Right lobe of liver (tissue), 6 donors: ENCODE results near the gene OPCML. TPM values are rescaled to one million over a fixed set of nuclear protein-coding genes. Genes with fewer than 3 reads are reported as not detected.

Experiments
- ATAC-seq, 4 donors: fragments of 200-7000 bp; cut with Tn5 transposase; one replicate each; pipeline ENCODE4 v1.9.1; 2020; ENCODE audit warnings: mild to moderate bottlenecking in 4 of 4, moderate library complexity in 4 of 4
- DNase-seq, 3 donors: peaks; one replicate each; pipeline ENCODE4 v3.0.0-alpha.2; 2020
- H3K27ac ChIP-seq, 3 donors: fragments of 200-600 bp; one replicate each; pipeline ENCODE4 v1.8.0; 2022
- H3K27me3 ChIP-seq, 2 donors: fragments of 200-600 bp; one replicate each; pipeline ENCODE4 v1.8.0; 2022
- H3K36me3 ChIP-seq, 4 donors: fragments of 200-600 bp; sonication (generic) in 1 of 4; one replicate each; pipeline versions ENCODE4 v1.5.1 to v1.8.0; 2017 to 2022; ENCODE audit warnings: control low read depth in 1 of 4
- H3K4me1 ChIP-seq, 4 donors: fragments of 200-600 bp; sonication (generic) in 1 of 4; one replicate each; pipeline versions ENCODE4 v1.5.1 to v1.8.0; 2017 to 2022; ENCODE audit warnings: control low read depth in 1 of 4
- H3K4me3 ChIP-seq, 3 donors: fragments of 200-600 bp; one replicate each; pipeline ENCODE4 v1.8.0; 2022
- H3K9me3 ChIP-seq, 4 donors: fragments of 200-600 bp; sonication (generic) in 1 of 4; one replicate each; pipeline versions ENCODE4 v1.5.1 to v1.8.0; 2017 to 2022; ENCODE audit warnings: control low read depth in 1 of 4
- POLR2A ChIP-seq: fragments of 450-650 bp; IDR thresholded peaks from one replicate; pipeline ENCODE4 v1.6.1; 2017; ENCODE audit warnings: antibody characterized with exemption, mild to moderate bottlenecking
- WGBS: methylation state at CpG from one replicate; pipeline ENCODE4 v1.1.6; 2018; ENCODE audit warnings: low coverage, low lambda C conversion rate; ENCODE audit not compliant: insufficient coverage; ENCODE audit errors: missing lambda C conversion rate; 5-methylcytosine and 5-hydroxymethylcytosine counted together
- intact Hi-C, 2 donors: fragments of 100-400 bp; cut with DNase I; formaldehyde crosslinking; loops; one replicate each; pipeline versions ENCODE4 v1.11.2 to v1.14.1; 2022
- total RNA-seq, 6 experiments: library from RNA; depleted of rRNA in 2 of 6; stranded (reverse); fragments of >200 nt in 2 of 6; fragmentation: NEBNext Ultra II Directional in 3 of 6; extraction: Animal tissue kit (Norgen Biotek cat#: 25700) in 3 of 6; gene quantifications; one replicate each; pipeline versions ENCODE4 v1.1.0 to v1.2.4, GENCODE V29; 2016 to 2023
- TF ChIP-seq, protein P1 (sequence below), 4 donors: fragments of 200-600 bp in 3 of 4; fragments of 450-650 bp in 1 of 4; IDR thresholded peaks; one replicate each; pipeline versions ENCODE4 v1.5.1 to v1.8.0; 2016 to 2022; ENCODE audit warnings: antibody characterized with exemption in 4 of 4, mild to moderate bottlenecking in 2 of 4
- donor health status: DM: no; HTN: yes; CAD: no.
- donor health status: DM: no; HTN: no; CAD: no.
- donor health status: DM: no; HTN: no; CAD: no.
- donor health status: DM: no; HTN: yes; CAD: no.
- donor health status: DM: no; HTN: yes; CAD: no.

Gene OPCML
- total RNA-seq, 6 experiments from 2014 or later = 0.11 TPM; not detected in 5

DNA sequence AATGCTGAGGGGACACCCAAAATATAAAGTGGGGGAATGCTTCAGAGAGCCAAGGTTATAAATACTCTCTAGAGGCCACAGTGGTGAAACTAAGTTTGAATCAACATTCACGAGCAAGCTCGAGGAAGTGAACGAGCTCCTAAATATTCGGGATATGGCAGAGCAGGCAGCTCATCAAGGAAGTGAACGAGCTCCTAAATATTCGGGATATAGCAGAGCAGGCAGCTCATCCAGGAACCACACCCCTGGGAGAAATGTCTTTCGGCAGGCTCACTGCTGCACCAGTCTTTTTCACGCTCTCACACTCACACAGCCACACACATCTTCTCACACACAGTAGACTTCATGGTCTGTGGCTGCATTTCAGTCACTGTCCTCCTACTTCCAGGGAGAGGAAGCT lies 787.5 kb downstream of the OPCML start:
- ATAC-seq (no peak), DNase-seq (no peak)
- TF ChIP-seq, protein P1, sequence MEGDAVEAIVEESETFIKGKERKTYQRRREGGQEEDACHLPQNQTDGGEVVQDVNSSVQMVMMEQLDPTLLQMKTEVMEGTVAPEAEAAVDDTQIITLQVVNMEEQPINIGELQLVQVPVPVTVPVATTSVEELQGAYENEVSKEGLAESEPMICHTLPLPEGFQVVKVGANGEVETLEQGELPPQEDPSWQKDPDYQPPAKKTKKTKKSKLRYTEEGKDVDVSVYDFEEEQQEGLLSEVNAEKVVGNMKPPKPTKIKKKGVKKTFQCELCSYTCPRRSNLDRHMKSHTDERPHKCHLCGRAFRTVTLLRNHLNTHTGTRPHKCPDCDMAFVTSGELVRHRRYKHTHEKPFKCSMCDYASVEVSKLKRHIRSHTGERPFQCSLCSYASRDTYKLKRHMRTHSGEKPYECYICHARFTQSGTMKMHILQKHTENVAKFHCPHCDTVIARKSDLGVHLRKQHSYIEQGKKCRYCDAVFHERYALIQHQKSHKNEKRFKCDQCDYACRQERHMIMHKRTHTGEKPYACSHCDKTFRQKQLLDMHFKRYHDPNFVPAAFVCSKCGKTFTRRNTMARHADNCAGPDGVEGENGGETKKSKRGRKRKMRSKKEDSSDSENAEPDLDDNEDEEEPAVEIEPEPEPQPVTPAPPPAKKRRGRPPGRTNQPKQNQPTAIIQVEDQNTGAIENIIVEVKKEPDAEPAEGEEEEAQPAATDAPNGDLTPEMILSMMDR (IDR thresholded peaks at IDR 0.05) = no peak
- TF ChIP-seq POLR2A = no peak
- Histone ChIP-seq H3K36me3 (no peaks in the 10 kb centered on the region), H3K4me3 (no peak overlapping the region), H3K9me3 (no peaks in the 10 kb centered on the region), H3K27ac (no peak overlapping the region), H3K4me1 (no peaks in the 10 kb centered on the region), H3K27me3 (no peaks in the 10 kb centered on the region)
- intact Hi-C loops = no loop called here
- 78% methylated on average over 8 of the region's 8 CpGs for whole genome bisulfite sequencing

DNA sequence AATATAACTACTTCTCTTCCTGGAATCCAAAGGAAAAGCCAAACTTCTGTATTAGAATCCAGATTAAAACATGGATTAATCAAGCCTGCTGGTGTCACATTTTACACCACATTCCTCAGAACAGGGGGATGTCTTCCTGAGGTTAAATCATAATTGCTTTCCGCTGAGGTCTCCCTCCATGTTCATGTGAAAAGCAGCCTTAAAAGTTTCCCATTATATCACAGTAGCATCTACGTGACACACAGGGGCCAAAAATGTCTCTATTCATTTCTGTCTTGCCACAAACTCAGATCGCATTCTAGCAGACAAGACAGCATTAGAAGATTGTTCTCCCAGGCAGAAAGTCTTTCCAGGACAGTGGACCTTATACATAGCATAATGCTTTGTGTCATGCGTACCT lies 788.7 kb downstream of the OPCML start:
- WGBS = 71% methylated on average over 3 of the region's 4 CpGs
- TF ChIP-seq POLR2A = no peak
- TF ChIP-seq, protein P1 (IDR thresholded peaks at IDR 0.05) = no peak
- Histone ChIP-seq H3K4me3 (no peak overlapping the region), H3K27me3 (no peaks in the 10 kb centered on the region), H3K4me1 (no peaks in the 10 kb centered on the region), H3K27ac (no peak overlapping the region), H3K9me3 (no peaks in the 10 kb centered on the region), H3K36me3 (no peaks in the 10 kb centered on the region)
- ATAC-seq (no peak), DNase-seq (no peak)
- intact Hi-C loops = no loop called here

DNA sequence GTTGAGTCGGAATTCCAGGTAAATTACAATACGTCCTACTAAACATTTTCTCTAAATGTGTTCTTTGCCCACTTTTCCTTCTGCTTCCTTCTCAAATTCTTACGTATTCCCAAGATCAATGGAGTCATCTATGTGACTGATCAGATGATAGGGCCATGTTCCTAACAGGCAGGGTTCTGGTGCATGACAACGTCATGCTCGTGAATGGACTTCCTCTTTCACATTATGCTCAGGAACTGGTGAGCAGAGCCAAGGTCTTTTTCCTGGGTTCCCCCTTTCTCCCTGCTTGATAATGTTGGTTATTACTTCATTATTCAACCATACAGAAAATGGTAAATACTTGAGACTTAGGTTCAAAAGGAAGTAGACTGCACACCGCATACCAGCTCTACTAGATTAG lies 789.4 kb downstream of the OPCML start:
- DNase-seq (no peak), ATAC-seq (no peak)
- H3K9me3 ChIP-seq = no peaks in the 10 kb centered on the region
- intact Hi-C loops = no loop called here
- 64% methylated on average over 6 of the region's 6 CpGs for WGBS
- no peaks in the 10 kb centered on the region for H3K36me3 ChIP-seq
- no peak overlapping the region for H3K4me3 ChIP-seq
- no peaks in the 10 kb centered on the region for H3K27me3 ChIP-seq
- H3K4me1 ChIP-seq = no peaks in the 10 kb centered on the region
- TF ChIP-seq, protein P1 (IDR thresholded peaks at IDR 0.05) = no peak
- no peak for TF ChIP-seq POLR2A
- no peak overlapping the region for H3K27ac ChIP-seq

DNA sequence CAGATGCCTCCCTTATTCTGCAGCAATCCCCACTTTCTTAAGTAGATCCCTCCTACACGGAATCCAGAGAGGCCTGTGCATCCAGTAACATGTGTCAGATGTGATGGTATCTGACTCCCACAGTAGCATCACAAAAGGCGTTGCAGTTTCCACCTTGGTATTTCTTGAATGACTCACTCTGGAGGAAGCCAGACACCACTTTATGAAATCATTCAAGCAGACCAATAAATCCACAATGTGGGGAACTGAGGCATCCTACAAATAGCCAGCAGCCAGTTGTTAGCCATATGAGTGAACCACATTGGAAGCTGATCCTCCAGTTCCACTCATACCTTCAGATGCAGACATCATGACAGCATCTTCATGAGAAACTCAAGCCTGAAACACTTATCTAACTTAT lies 798.1 kb downstream of the OPCML start:
- no peaks in the 10 kb centered on the region for H3K9me3 ChIP-seq
- ATAC-seq (no peak), DNase-seq (no peak)
- intact Hi-C loops = no loop called here
- no peak overlapping the region for H3K4me3 ChIP-seq
- H3K36me3 ChIP-seq = no peaks in the 10 kb centered on the region
- TF ChIP-seq, protein P1 (IDR thresholded peaks at IDR 0.05) = no peak
- no peak for TF ChIP-seq POLR2A
- H3K27ac ChIP-seq = no peak overlapping the region
- H3K4me1 ChIP-seq = no peaks in the 10 kb centered on the region
- no peaks in the 10 kb centered on the region for H3K27me3 ChIP-seq
- WGBS = 56% methylated on average over 2 of the region's 2 CpGs

DNA sequence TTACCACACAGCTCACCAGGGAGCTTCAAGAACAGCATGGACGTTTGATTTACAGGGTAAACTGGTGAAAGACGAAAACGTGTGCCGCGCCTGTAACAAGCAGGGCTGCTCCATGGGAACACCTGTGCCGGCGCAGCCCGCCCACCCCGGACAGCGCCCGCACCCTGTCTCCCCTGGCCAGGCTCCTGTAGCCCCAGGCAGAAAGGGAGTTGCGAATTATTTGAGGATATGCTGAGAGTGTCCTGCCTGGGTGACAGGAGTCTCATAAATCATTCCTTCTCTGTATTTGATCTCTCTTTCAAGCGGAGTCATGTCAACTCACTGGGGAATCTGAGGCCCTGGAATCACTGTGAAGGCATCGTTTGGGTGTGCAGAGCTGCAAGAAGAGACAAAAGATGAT lies 804.3 kb downstream of the OPCML start:
- intact Hi-C loops = no loop called here
- DNase-seq (no peak), ATAC-seq (no peak)
- no peak overlapping the region for H3K27ac ChIP-seq
- WGBS = 83% methylated on average over 8 of the region's 14 CpGs
- no peaks in the 10 kb centered on the region for H3K36me3 ChIP-seq
- TF ChIP-seq, protein P1 (IDR thresholded peaks at IDR 0.05) = no peak
- no peak for TF ChIP-seq POLR2A
- H3K4me3 ChIP-seq = no peak overlapping the region
- H3K27me3 ChIP-seq = no peaks in the 10 kb centered on the region
- H3K4me1 ChIP-seq = peaks cover 0 to 2% (median 0%) of the 10 kb centered on the region in 4 donors
- no peaks in the 10 kb centered on the region for H3K9me3 ChIP-seq
